IPS DF 19.7 (cell line): ENCODE measurements around the gene ANGPTL8.

Experiments
- DNase-seq: peaks from one replicate; pipeline ENCODE4 v3.0.0-alpha.2; 2013; ENCODE audit warnings: low read depth, low spot score

Gene ANGPTL8

GRCh38 chr19:11203194-11204075 is 36.0 kb upstream of the ANGPTL8 start:
- DNase-seq: no peak

- DNase-seq: no peak
Observed at GRCh38 chr19:11204076-11204602, 35.3 kb upstream of the ANGPTL8 start.

GRCh38 chr19:11204943-11205349 is 34.5 kb upstream of the ANGPTL8 start:
- no peak for DNase-seq

GRCh38 chr19:11205939-11206570 is 33.4 kb upstream of the ANGPTL8 start:
- no peak for DNase-seq

- no peak for DNase-seq
Observed at GRCh38 chr19:11208561-11209471, 30.6 kb upstream of the ANGPTL8 start.

- no peak for DNase-seq
Observed at GRCh38 chr19:11209839-11210655, 29.4 kb upstream of the ANGPTL8 start.

GRCh38 chr19:11210656-11210928 is 28.8 kb upstream of the ANGPTL8 start:
- DNase-seq: no peak

GRCh38 chr19:11214387-11214786 is 25.0 kb upstream of the ANGPTL8 start:
- no peak for DNase-seq

- DNase-seq: no peak
Observed at GRCh38 chr19:11221082-11221598, 18.3 kb upstream of the ANGPTL8 start.

GRCh38 chr19:11223200-11223599 is 16.2 kb upstream of the ANGPTL8 start:
- DNase-seq: no peak

- no peak for DNase-seq
Observed at GRCh38 chr19:11224429-11224828, 15.0 kb upstream of the ANGPTL8 start.

- DNase-seq: no peak
Observed at GRCh38 chr19:11225172-11225571, 14.2 kb upstream of the ANGPTL8 start.

GRCh38 chr19:11225815-11226214 is 13.6 kb upstream of the ANGPTL8 start:
- no peak for DNase-seq

GRCh38 chr19:11226716-11227166 is 12.7 kb upstream of the ANGPTL8 start:
- no peak for DNase-seq

- peak; percentile 85 for DNase-seq
Observed at GRCh38 chr19:11227195-11227886, 12.1 kb upstream of the ANGPTL8 start.

- no peak for DNase-seq
Observed at GRCh38 chr19:11230621-11231386, 8.6 kb upstream of the ANGPTL8 start.

GRCh38 chr19:11232555-11232954 is 6.9 kb upstream of the ANGPTL8 start:
- DNase-seq: no peak

GRCh38 chr19:11233073-11233472 is 6.3 kb upstream of the ANGPTL8 start:
- no peak for DNase-seq

- DNase-seq: no peak
Observed at GRCh38 chr19:11234486-11235075, 4.8 kb upstream of the ANGPTL8 start.
